HG03565 (cell line): ENCODE data around the gene SMC6.

ENCODE experiments used
- ATAC-seq: cut with Tn5 transposase; IDR thresholded peaks from one replicate; pipeline ENCODE4 v1.9.1; 2021; ENCODE audit warnings: mild to moderate bottlenecking, moderate library complexity; ENCODE audit not compliant: unreplicated experiment

The SMC6 gene

GRCh38 chr2:17717666-17718065, 35.9 kb downstream of the SMC6 start:
- ATAC-seq = no peak

GRCh38 chr2:17713291-17713690, 40.3 kb downstream of the SMC6 start:
- ATAC-seq = no peak

GRCh38 chr2:17710547-17711248, 42.9 kb downstream of the SMC6 start:
- no peak for ATAC-seq

- ATAC-seq = no peak
These were observed 43.7 kb downstream of the SMC6 start for GRCh38 chr2:17709897-17710296.

- ATAC-seq = no peak
These were observed 45.1 kb downstream of the SMC6 start for GRCh38 chr2:17708501-17708900.

- no peak for ATAC-seq
These were observed 46.8 kb downstream of the SMC6 start for GRCh38 chr2:17706845-17707244.

- no peak for ATAC-seq
These were observed 62.8 kb downstream of the SMC6 start for GRCh38 chr2:17690776-17691175.

- ATAC-seq = no peak
These were observed 64.6 kb downstream of the SMC6 start for GRCh38 chr2:17689010-17689409.

GRCh38 chr2:17688600-17688999, 65.0 kb downstream of the SMC6 start:
- no peak for ATAC-seq

GRCh38 chr2:17683981-17684380, 69.6 kb downstream of the SMC6 start:
- ATAC-seq = no peak

- no peak for ATAC-seq
These were observed 71.3 kb downstream of the SMC6 start for GRCh38 chr2:17682098-17682857.

- no peak for ATAC-seq
These were observed 73.5 kb downstream of the SMC6 start for GRCh38 chr2:17680119-17680518.

GRCh38 chr2:17674817-17675216, 78.8 kb downstream of the SMC6 start:
- ATAC-seq = no peak

GRCh38 chr2:17672583-17673317, 80.9 kb downstream of the SMC6 start:
- peak; percentile 47 for ATAC-seq

GRCh38 chr2:17667898-17668297, 85.7 kb downstream of the SMC6 start:
- no peak for ATAC-seq

- no peak for ATAC-seq
These were observed 89.1 kb downstream of the SMC6 start for GRCh38 chr2:17664534-17664933.

GRCh38 chr2:17662723-17663122, 90.9 kb downstream of the SMC6 start:
- ATAC-seq = no peak

- ATAC-seq = no peak
These were observed 92.2 kb downstream of the SMC6 start for GRCh38 chr2:17661460-17661859.

- ATAC-seq = no peak
These were observed 93.4 kb downstream of the SMC6 start for GRCh38 chr2:17660219-17660618.

GRCh38 chr2:17658251-17658843, 95.3 kb downstream of the SMC6 start:
- peak; percentile 77 for ATAC-seq

- no peak for ATAC-seq
These were observed 95.9 kb downstream of the SMC6 start for GRCh38 chr2:17657759-17658158.
